CD4-positive, alpha-beta T cell treated with Interleukin-4 for 1 hour (primary cell): Measurements from ENCODE around the gene DNHD1.
A peak's percentile ranks its signal among the peaks of the same experiment; 100 is the strongest.

Source experiments
- DNase-seq, 2 donors: peaks; one replicate each; pipeline ENCODE4 v3.0.0-alpha.2; 2020 to 2022

Gene DNHD1

GRCh38 chr11:6615882-6616585 lies 119.0 kb downstream of the DNHD1 start:
- no peak for DNase-seq

DNA sequence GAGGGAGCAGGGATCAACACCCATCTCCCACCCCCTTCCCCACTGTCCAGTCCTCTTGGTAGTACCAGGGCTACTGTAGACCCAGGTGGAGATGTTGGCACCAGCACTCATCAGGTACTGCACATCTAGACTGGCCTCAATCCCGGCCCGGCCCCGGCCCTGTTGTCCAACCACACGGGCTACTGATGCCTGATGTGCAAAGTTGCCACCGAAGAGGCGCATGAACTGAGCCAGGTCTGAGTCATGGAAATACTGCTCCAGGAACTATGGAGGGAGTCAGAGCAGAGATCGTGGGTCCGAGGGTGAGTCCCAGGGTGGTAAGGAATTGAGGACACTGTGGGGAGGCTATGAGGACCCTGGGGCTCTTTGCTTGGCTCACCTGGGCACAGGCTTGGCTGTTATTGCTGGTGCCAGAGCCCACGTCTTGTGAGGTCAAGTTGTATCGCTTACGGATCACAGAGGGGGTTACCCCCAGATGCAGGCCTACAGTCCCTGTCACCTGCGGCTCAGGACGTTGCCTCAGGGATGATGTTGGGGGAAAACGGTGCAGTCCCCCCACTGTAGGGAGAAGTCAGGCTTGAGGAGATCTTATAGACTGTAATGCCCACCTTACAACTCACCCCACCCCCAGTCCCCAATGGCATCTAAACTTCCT lies 119.6 kb downstream of the DNHD1 start:
- DNase-seq = no peak

- DNase-seq = peak in 1 of 2 donors; percentile 41
These were observed 120.3 kb downstream of the DNHD1 start for GRCh38 chr11:6617315-6617781.

GRCh38 chr11:6618117-6619003 lies 121.3 kb downstream of the DNHD1 start:
- peak; percentile 79 for DNase-seq

DNA sequence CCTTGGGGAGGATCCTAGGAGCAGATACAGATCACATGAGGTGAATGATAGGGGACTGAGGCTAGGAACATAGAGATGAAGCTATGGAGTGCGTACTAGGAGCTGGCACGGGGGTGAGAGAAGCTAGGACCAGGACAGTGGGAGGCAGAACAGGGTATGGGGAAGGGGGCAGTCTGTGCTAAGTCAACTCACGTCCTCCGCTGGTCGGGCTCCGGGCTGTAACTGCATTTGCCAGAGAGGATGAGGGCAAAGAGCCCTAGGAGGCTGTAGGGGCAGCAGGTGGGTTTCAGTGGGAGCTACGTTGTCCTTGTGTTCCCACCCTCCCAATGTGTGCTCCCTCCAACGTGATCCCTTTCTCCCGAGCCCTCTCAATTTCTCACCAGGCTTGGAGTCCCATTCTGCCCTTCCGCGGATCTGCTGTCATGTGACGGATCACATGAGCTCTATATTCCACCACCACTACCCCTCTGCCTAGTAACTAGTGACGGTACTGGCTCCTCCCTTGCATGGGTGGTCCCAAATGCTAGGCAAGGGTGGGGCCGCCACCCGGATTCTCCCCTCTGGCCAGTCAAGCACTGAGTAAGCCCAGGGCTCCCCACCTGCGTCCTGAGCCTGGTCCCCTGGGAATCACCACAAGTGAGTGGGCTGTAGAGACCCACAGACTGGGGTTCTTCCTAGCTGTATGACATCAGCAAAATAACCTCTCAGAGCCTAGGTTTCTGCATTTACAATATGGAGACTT lies 122.1 kb downstream of the DNHD1 start, which contains the start of gene TPP1:
Gene TPP1, minus strand, starts transcription at position 419 of the 742 bp plus-strand sequence. Its CDS starts 22 bp downstream, at position 397.
- peak; percentile 94 for DNase-seq

DNA sequence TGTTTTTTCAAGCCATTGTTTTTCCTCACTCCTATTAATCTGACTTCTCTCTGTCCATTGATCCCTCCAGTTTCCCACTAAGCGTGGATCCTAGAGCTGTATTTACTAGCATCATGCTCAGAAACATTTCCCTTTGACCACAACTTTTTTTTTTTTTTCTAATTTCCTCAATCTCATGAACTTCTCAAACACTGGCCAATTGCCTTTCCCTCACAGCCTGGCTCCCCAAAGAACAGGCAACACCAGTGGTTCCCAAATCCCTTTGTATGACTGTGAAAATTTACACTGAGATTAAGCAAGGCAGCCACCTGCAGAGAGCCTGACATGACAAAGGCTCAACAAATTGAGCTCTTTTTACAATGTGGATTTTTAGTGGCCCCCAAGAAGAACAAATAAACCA lies 123.6 kb downstream of the DNHD1 start:
- DNase-seq = no peak
